Erythroblast (primary cell): ENCODE data around the gene RAB34.

Source experiments
- DNase-seq, 2 experiments: peaks; one replicate each; lab custom pipeline; 2025; lab: John Stamatoyannopoulos, UW
- GATA1 ChIP-seq: IDR thresholded peaks from 2 replicates; pipeline ENCODE4 v1.6.1; 2011; ENCODE audit warnings: low read depth, mild to moderate bottlenecking, control low read depth, low read length, moderate library complexity
- POLR2A ChIP-seq: IDR thresholded peaks from 2 replicates; pipeline ENCODE4 v1.6.1; 2011; ENCODE audit warnings: mild to moderate bottlenecking, low read length

RAB34 gene

GRCh38 chr17:28718333-28719020 is 809 bp upstream of the RAB34 start:
- TF ChIP-seq GATA1 (no peak), POLR2A (no peak)
- no peak for DNase-seq

DNA sequence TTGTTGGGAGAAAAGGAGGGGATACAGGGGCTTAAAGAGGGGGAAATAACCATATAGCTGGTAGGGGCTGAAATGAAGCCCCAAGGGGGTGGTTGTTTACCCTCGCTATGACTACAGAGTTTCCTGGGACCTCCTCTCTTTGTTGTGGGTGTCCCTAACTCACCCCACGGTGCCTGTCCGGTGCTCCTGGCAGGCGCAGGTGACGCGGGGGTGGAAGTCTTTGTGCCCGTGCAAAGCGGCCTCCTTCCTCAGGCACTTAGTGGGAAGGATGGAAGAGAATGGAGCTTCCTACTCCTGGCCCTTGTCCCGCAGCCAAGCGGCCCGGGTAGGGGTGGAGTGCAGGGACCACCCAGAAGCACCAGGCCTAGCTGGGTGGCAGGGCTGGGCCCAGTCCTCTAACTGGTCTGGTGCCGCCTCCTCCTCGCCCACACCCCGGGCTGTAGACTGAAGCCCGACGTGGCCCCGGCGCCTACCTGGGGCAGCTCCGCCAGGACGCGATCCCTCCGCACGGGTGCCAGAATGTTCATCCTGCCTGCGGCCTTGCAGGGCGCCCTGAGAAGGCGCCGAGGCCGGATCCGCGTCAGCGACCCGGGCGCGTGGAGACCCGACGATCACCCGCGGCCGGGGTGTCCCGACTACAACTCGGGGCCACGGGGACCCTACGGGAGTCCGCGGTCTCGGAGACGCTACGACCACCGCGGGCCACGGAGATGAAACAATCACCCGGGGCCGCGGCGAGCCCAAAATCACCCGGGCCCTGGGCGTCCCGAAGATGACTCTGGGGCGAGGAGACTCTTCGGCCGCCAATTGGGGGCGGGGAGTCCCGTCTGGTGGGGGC is 709 bp downstream of the RAB34 start:
- DNase-seq: no peak
- no peak for TF ChIP-seq POLR2A
- no peak for TF ChIP-seq GATA1

- DNase-seq: no peak
- TF ChIP-seq GATA1: no peak
- no peak for TF ChIP-seq POLR2A
Measured at GRCh38 chr17:28715217-28715616, 2.5 kb downstream of the RAB34 start.

DNA sequence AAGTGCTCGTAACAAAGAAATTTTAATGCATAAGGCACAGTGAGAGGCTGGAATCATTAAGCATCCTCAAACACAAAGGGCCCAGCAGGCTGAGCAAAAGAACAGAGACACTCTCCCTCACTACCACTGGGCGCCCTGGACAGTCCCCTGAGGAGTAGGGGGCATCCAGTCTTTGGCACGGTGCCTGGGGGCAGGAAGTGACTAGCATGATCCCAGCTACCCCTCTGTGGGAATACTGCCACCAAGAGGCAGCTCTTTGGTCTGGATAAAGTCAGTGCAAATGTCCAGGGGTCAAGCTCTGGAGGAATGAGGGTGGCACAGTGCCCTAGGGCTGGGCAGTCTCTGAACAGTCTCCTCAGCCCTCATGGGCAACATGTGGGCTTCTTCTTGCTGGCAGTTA is 3.4 kb downstream of the RAB34 start:
- no peak for DNase-seq
- TF ChIP-seq GATA1 (no peak), POLR2A (no peak)

GRCh38 chr17:28712705-28713415 is 4.8 kb downstream of the RAB34 start:
- TF ChIP-seq POLR2A (no peak), GATA1 (no peak)

GRCh38 chr17:28712032-28712704 is 5.5 kb downstream of the RAB34 start:
- no peak for TF ChIP-seq POLR2A
- no peak for TF ChIP-seq GATA1
- peak; percentile 52 to 57 for DNase-seq

More at GRCh38 chr17:28712705-28713415, 4.8 kb downstream of the RAB34 start:
- no peak for DNase-seq

GRCh38 chr17:28711723-28712031 is 6.0 kb downstream of the RAB34 start, which contains the start of gene PROCA1:
Gene PROCA1, minus strand, starts transcription at chr17:28711888. Its CDS starts 228 bp downstream, at chr17:28711660.
- DNase-seq: peak; percentile 81 to 89
- TF ChIP-seq POLR2A (peak; percentile 19), GATA1 (no peak)

DNA sequence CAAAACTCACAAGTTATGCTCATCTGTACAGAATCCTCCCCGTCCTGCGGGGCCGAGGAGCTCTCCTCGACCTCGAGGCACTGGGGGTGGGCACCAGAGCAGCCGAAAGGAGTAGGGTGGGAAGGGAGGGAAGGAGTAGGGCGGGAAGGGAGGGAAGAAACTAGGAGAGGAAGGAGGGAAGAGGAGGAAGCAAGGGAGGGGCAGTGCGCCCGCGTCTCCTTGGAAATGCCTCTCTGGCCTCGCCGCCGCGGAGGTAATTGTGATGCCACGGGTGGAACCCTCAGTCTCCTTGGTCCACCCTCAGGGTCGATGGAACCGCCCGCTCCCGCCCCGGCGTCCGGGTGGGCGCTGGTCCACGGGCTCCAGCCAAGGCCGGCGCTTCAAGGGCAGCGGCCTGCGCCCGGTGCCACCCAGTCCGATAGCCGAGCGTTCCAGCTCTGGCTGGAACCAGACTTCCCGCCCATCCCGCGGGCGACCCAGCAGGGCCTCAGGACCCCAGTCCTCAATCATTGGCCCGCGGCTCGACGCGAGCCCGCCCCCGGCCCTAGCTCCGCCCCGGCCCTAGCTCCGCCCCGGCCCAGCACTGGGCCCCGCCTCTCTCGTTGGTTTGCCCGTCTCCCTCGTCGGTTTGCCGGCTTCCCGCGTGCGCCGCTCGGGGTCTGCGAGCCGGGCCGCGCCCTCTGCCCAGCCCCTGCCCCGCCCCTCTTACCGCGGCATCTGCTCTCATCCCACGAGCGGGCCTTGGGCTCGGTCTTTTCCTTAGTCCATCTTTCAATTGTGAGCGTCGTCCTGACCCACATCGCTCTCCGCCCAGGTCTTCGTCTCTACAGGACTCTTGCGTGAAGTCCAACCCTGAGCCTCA is 6.6 kb downstream of the RAB34 start:
- peak; percentile 90 for DNase-seq
- no peak for TF ChIP-seq GATA1
- TF ChIP-seq POLR2A: peak; percentile 70

DNA sequence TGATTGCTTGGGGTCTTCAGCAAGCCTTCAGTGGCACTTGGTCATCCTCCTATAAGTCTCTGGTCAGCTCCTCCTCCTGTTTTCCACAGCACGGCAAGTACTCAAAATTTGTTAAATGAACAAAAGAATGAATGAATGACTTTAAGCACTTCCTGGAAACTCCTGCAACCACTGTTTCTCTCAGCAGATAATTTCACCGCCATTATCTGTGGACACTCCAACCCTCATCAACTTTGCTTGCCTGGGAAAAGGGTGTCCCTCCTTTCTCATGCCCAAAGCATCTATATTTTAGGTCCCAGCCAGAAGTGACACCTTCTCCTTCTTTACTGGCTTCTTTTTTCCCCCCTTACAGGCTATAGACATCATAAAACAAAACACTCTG is 10.3 kb downstream of the RAB34 start:
- TF ChIP-seq GATA1 (no peak), POLR2A (no peak)
- no peak for DNase-seq

DNA sequence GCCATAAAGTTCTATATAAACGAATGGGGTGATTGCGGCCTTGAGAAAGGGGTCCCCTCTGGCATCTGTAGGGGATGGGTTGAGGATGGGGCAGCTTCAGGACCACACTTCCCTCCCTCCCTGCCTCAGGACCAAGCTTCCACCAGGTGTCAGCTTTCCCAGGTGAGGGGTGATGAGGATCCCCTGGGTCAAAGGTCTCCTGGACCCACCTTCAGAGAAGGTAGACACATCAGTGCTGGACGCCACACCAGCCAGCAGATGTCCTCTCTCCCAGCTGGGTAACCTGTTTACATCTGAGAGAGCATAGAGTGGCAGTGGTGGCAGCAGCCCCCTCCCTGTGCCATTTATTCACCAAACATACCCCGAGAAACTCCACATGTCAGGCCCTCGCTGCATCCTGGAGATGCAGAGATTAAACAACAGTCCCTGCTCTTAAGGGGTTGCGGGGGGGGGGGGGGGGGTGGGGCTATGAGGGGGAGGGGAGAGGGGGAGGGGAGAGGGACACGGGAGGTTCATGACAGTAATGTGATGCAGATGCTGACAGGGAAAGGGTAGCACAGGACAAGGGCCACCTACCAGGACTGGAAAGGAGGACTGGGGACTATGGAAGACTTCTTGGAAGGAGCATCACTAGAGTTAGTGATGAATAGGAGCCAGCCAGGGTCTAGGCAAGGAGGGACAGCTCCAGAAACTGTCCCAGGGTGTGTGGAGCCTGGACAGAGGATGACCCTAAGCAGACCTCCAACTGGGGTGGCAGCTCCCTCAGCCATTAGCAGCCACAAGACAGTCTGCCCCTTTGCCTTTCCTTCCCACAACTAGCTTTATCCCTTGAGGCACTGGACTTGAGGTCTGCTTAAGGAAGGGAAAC is 11.0 kb downstream of the RAB34 start:
- TF ChIP-seq GATA1: no peak
- no peak for DNase-seq

DNA sequence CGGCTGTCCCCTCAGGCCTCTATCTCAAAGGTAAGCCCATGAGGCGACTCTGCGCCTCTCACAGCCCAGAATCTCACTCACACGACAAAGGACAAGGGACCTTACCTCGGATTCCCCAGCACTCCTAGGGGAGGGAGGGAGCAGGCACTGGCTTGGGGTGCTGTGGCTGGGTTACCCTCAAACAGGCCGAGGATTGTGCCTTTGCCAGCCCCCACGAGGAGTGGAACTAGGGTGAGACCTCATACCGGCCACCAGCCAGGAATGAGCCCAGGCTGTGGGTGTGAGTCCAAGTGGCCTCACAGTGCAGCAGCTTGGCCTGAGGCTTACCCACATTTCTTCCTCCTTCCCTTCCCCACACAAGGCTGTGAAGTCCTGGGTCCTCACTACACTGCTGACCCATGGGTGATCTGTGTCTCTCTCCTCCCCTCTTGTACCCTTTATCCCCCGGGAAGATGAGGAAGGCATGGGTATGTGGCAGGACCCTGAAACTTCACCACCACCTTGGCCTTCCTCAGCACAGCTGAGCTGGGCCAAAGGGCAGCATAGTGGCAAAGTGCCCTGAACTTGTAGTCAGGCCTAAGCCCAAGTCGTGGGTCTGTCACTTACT is 11.8 kb downstream of the RAB34 start:
- no peak for DNase-seq
- TF ChIP-seq POLR2A: no peak
- no peak for TF ChIP-seq GATA1

- no peak for DNase-seq
- TF ChIP-seq POLR2A: no peak
- TF ChIP-seq GATA1: no peak
Measured at GRCh38 chr17:28705074-28705659, 12.5 kb downstream of the RAB34 start.
